HL-60 (cell line): ENCODE measurements around the gene BSN.

ENCODE experiments used
- DNase-seq, 2 experiments: peaks; one replicate each; pipeline ENCODE4 v3.0.0-alpha.2; 2010 to 2020; ENCODE audit warnings: low read depth in 1 of 2, low spot score in 1 of 2
- H3K27ac ChIP-seq: fragments of 250-450 bp; sonication (Bioruptor Pico); replicated peaks from 2 replicates; pipeline ENCODE4 v1.5.1; 2020; ENCODE audit warnings: mild to moderate bottlenecking, moderate library complexity
- H3K27me3 ChIP-seq: fragments of 250-450 bp; sonication (Bioruptor Pico); 2 replicates; pipeline ENCODE4 v1.5.1; 2021; ENCODE audit warnings: mild to moderate bottlenecking, moderate library complexity; ENCODE audit not compliant: insufficient read depth, poor library complexity, severe bottlenecking
- H3K4me3 ChIP-seq: replicated peaks from 2 replicates; pipeline ENCODE4 v1.5.1; 2011; ENCODE audit warnings: mild to moderate bottlenecking, control low read depth, low read length; ENCODE audit not compliant: insufficient read depth
- GABPA ChIP-seq: IDR thresholded peaks from 2 replicates; pipeline ENCODE4 v1.6.1; 2012; ENCODE audit warnings: low read depth
- POLR2AphosphoS5 ChIP-seq: IDR thresholded peaks from 2 replicates; pipeline ENCODE4 v1.6.1; 2012; ENCODE audit warnings: low read depth
- SPI1 ChIP-seq: IDR thresholded peaks from 2 replicates; pipeline ENCODE4 v1.6.1; 2012; ENCODE audit warnings: low read depth, mild to moderate bottlenecking, borderline replicate concordance
- TF ChIP-seq, protein P1 (sequence below): IDR thresholded peaks from one replicate; pipeline ENCODE4 v1.5.1; 2011; ENCODE audit warnings: low read length, control low read depth, inconsistent platforms; ENCODE audit not compliant: insufficient read depth
- TF ChIP-seq, protein P2 (sequence below): IDR thresholded peaks from 2 replicates; pipeline ENCODE4 v1.6.1; 2012; ENCODE audit warnings: low read depth; ENCODE audit not compliant: insufficient replicate concordance

Gene BSN

DNA sequence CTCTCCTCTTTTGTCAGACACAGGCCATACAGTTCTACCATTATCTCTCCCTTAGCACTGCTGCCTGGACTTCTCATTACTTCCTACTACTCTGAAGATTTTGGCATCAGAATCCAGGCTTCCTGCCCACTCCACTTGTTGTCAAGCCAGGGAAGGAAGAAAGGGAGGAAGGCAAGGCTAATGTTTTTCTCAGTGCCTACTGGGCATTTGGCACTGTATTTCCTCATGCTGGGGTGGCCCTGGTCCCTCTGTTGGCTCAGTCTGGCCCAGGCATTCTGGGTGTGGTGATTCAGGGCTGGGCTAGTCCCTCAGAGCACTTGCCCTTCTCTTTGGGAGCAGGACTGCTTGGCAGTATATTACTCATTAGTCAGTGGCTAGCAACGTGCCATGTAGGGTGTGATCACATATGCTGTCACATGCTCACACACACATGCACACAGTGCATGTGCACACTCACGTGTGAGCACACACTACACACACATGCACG, 52.9 kb downstream of the BSN start:
- H3K4me3 ChIP-seq: no peak overlapping the region
- no peak for TF ChIP-seq SPI1
- TF ChIP-seq GABPA: no peak
- TF ChIP-seq, protein P1, sequence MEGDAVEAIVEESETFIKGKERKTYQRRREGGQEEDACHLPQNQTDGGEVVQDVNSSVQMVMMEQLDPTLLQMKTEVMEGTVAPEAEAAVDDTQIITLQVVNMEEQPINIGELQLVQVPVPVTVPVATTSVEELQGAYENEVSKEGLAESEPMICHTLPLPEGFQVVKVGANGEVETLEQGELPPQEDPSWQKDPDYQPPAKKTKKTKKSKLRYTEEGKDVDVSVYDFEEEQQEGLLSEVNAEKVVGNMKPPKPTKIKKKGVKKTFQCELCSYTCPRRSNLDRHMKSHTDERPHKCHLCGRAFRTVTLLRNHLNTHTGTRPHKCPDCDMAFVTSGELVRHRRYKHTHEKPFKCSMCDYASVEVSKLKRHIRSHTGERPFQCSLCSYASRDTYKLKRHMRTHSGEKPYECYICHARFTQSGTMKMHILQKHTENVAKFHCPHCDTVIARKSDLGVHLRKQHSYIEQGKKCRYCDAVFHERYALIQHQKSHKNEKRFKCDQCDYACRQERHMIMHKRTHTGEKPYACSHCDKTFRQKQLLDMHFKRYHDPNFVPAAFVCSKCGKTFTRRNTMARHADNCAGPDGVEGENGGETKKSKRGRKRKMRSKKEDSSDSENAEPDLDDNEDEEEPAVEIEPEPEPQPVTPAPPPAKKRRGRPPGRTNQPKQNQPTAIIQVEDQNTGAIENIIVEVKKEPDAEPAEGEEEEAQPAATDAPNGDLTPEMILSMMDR: no peak
- TF ChIP-seq, protein P2, sequence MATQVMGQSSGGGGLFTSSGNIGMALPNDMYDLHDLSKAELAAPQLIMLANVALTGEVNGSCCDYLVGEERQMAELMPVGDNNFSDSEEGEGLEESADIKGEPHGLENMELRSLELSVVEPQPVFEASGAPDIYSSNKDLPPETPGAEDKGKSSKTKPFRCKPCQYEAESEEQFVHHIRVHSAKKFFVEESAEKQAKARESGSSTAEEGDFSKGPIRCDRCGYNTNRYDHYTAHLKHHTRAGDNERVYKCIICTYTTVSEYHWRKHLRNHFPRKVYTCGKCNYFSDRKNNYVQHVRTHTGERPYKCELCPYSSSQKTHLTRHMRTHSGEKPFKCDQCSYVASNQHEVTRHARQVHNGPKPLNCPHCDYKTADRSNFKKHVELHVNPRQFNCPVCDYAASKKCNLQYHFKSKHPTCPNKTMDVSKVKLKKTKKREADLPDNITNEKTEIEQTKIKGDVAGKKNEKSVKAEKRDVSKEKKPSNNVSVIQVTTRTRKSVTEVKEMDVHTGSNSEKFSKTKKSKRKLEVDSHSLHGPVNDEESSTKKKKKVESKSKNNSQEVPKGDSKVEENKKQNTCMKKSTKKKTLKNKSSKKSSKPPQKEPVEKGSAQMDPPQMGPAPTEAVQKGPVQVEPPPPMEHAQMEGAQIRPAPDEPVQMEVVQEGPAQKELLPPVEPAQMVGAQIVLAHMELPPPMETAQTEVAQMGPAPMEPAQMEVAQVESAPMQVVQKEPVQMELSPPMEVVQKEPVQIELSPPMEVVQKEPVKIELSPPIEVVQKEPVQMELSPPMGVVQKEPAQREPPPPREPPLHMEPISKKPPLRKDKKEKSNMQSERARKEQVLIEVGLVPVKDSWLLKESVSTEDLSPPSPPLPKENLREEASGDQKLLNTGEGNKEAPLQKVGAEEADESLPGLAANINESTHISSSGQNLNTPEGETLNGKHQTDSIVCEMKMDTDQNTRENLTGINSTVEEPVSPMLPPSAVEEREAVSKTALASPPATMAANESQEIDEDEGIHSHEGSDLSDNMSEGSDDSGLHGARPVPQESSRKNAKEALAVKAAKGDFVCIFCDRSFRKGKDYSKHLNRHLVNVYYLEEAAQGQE: no peak
- TF ChIP-seq POLR2AphosphoS5: no peak
- H3K27me3 ChIP-seq: no peaks in the 10 kb centered on the region
- DNase-seq: no peak
- H3K27ac ChIP-seq: no peak overlapping the region

DNA sequence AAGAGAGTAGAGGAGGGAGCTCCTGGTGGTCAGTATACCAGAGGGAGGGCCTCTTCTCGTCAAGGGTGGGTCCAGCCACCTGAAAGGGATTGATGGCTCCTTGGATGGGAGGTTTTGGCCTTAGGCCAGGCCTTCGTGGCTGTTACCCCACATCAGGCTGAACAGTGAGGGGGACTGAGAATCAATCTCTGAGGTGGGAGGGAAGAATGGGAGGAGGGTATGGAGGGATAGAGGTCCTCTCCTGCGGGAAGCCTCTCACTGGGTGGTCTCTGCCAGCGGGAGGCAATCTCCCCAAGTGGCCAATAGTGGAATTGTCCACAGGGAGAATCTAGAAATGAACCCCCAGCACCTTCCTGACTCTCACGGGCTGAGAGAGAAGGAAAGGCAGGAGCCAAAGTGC, 53.5 kb downstream of the BSN start:
- Histone ChIP-seq H3K27me3 (no peaks in the 10 kb centered on the region), H3K27ac (no peak overlapping the region), H3K4me3 (no peak overlapping the region)
- no peak for DNase-seq
- TF ChIP-seq, protein P1: no peak
- no peak for TF ChIP-seq SPI1

DNA sequence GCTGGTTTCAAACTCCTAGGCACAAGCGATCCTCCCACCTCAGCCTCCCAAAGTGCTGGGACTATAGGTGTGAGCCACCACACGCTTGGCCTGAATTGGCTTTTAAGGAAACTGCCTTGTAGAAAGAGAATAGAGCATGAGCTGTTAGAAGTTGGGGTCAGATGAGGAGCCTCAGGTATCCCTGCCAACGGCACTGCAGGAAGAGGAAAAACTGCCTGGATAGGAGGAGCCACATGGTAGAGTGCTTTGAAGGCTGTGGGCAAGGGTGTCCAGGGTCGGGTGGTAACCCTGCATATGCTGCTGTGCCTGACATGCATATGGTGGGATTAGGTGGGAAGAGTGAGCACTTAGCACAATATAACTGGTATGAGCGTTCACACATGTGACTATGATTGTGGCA, 55.0 kb downstream of the BSN start:
- no peak for DNase-seq
- TF ChIP-seq POLR2AphosphoS5 (no peak), SPI1 (no peak), GABPA (no peak)
- TF ChIP-seq, protein P2: no peak
- TF ChIP-seq, protein P1: no peak
- Histone ChIP-seq H3K4me3 (no peak overlapping the region), H3K27me3 (no peaks in the 10 kb centered on the region), H3K27ac (no peak overlapping the region)

DNA sequence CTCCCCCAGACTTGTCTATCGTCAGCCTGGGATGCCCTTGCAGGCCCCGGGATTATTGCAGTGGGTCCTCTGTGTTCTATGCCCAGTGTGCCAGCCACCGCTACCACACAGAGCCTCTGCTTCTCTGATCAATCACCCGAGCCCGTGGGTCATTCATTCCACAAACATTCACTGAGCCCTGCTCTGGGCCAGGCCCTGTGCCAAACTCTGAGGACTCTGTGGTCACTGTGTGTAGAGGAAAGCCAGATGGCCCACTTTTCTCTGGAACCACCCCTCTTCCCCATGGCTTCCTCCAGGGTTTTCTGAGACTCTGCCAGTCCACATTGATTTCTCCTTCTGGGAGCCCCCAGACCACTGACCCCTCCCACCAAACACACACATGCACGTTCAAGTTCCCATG, 55.5 kb downstream of the BSN start:
- Histone ChIP-seq H3K4me3 (no peak overlapping the region), H3K27me3 (no peaks in the 10 kb centered on the region), H3K27ac (no peak overlapping the region)
- DNase-seq: no peak
- TF ChIP-seq GABPA (no peak), POLR2AphosphoS5 (no peak), SPI1 (no peak)
- TF ChIP-seq, protein P1: no peak
- TF ChIP-seq, protein P2: no peak
